Ishikawa (cell line): ENCODE data around the gene PDIA3.
A peak's percentile ranks its signal among the peaks of the same experiment; 100 is the strongest.

Source experiments
- CEBPB ChIP-seq: IDR thresholded peaks from 2 replicates; pipeline ENCODE4 v1.6.1; 2012
- CREB1 ChIP-seq: IDR thresholded peaks from 2 replicates; pipeline ENCODE4 v1.6.1; 2012; ENCODE audit warnings: low read depth
- EGR1 ChIP-seq: IDR thresholded peaks from 2 replicates; pipeline ENCODE4 v1.6.1; 2012
- EP300 ChIP-seq: IDR thresholded peaks from 2 replicates; pipeline ENCODE4 v1.6.1; 2012; ENCODE audit warnings: borderline replicate concordance
- FOXM1 ChIP-seq: IDR thresholded peaks from 2 replicates; pipeline ENCODE4 v1.6.1; 2012; ENCODE audit warnings: low read depth, borderline replicate concordance
- MAX ChIP-seq: IDR thresholded peaks from 2 replicates; pipeline ENCODE4 v1.6.1; 2012
- NFIC ChIP-seq: IDR thresholded peaks from 2 replicates; pipeline ENCODE4 v1.6.1; 2012
- RAD21 ChIP-seq: IDR thresholded peaks from 2 replicates; pipeline ENCODE4 v1.6.1; 2012; ENCODE audit warnings: low read depth
- REST ChIP-seq: IDR thresholded peaks from 2 replicates; pipeline ENCODE4 v1.6.1; 2012; ENCODE audit warnings: low read depth, mild to moderate bottlenecking
- TAF1 ChIP-seq: IDR thresholded peaks from 2 replicates; pipeline ENCODE4 v1.6.1; 2012; ENCODE audit warnings: low read depth, mild to moderate bottlenecking
- TCF12 ChIP-seq: IDR thresholded peaks from 2 replicates; pipeline ENCODE4 v1.6.1; 2012; ENCODE audit warnings: low read depth
- TEAD4 ChIP-seq: IDR thresholded peaks from 2 replicates; pipeline ENCODE4 v1.6.1; 2012
- USF1 ChIP-seq: IDR thresholded peaks from 2 replicates; pipeline ENCODE4 v1.6.1; 2012
- YY1 ChIP-seq: IDR thresholded peaks from 2 replicates; pipeline ENCODE4 v1.6.1; 2012; ENCODE audit warnings: low read depth
- ZBTB7A ChIP-seq: IDR thresholded peaks from 2 replicates; pipeline ENCODE4 v1.6.1; 2012; ENCODE audit warnings: low read depth

The PDIA3 gene

GRCh38 chr15:43792761-43793476 lies 46.7 kb downstream of the PDIA3 start:
- TF ChIP-seq TEAD4 (no peak), TCF12 (0 out of 2 replicates have a peak, but pooled peaks have one; percentile 7), ZBTB7A (no peak), CREB1 (no peak), CEBPB (no peak), RAD21 (no peak), TAF1 (no peak)

GRCh38 chr15:43793647-43794046 lies 47.4 kb downstream of the PDIA3 start:
- TF ChIP-seq RAD21: no peak
- TF ChIP-seq YY1: no peak
- no peak for TF ChIP-seq TAF1
- no peak for TF ChIP-seq CREB1
- no peak for TF ChIP-seq TCF12
- TF ChIP-seq EP300: no peak
- TF ChIP-seq CEBPB: no peak
- TF ChIP-seq ZBTB7A: no peak
- TF ChIP-seq FOXM1: no peak
- TF ChIP-seq NFIC: no peak
- TF ChIP-seq EGR1: no peak
- no peak for TF ChIP-seq REST
- TF ChIP-seq MAX: no peak
- TF ChIP-seq USF1: no peak

GRCh38 chr15:43794269-43795037 lies 48.2 kb downstream of the PDIA3 start:
- TF ChIP-seq RAD21 (no peak), TCF12 (no peak), TAF1 (no peak), REST (peak; percentile 52), MAX (no peak), YY1 (no peak), USF1 (no peak), CREB1 (no peak)

GRCh38 chr15:43795197-43795596 lies 49.0 kb downstream of the PDIA3 start:
- TF ChIP-seq RAD21: no peak
- TF ChIP-seq EGR1: no peak
- TF ChIP-seq EP300: no peak
- no peak for TF ChIP-seq FOXM1
- no peak for TF ChIP-seq TCF12
- TF ChIP-seq TEAD4: no peak
- no peak for TF ChIP-seq NFIC
- no peak for TF ChIP-seq USF1
- TF ChIP-seq TAF1: no peak
- no peak for TF ChIP-seq ZBTB7A
- TF ChIP-seq YY1: no peak
- no peak for TF ChIP-seq MAX
- TF ChIP-seq REST: no peak
